GM18870 (cell line): ENCODE measurements around the gene COL4A1.

Source experiments
- ATAC-seq: cut with Tn5 transposase; IDR thresholded peaks from one replicate; pipeline ENCODE4 v1.9.1; 2021; ENCODE audit warnings: moderate library complexity; ENCODE audit not compliant: unreplicated experiment

The COL4A1 gene

DNA sequence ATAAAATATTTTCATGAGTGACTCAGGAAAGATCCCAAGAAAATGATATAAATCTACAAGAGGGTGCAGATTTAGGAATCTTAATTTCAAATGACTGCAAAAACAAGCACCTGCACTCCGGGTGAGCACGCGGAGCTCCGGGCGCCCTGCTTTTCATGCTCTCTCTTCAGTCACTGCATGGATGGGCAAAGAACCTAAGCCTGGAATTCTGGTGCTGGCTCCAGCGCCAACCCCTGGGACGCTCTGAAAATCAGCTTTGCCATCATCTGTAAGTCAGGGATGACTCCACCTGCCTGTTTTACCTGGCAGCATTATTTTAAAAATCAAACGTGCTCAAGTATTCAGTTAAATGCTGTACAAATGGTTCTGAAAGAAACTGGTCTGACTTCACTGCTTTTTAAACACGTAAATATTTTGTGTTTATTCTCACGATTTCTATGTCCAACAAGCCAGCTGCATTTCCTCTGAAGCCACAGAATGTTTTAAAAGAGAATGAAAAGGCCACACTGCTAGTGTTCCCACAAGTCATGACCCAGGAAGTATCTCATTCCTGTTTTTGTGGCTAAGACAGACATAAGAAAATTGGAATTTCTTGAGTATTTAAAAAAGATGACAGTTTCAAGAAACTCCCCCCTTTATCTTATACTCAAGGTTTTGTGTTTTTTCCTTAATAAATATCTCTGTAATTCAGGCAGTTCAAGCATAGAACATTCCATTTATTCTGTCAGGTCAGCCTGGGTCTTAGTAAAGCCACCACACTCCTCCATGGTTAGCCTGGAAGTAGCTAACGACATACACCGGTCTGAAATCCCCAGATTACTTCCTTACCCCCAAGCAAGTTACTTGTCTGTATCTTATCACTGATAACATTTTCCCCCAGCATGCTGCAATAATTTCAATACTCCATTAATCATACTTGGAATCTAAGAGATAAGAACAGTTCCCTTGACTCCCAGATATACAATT, 81.1 kb downstream of the COL4A1 start:
- ATAC-seq = no peak

DNA sequence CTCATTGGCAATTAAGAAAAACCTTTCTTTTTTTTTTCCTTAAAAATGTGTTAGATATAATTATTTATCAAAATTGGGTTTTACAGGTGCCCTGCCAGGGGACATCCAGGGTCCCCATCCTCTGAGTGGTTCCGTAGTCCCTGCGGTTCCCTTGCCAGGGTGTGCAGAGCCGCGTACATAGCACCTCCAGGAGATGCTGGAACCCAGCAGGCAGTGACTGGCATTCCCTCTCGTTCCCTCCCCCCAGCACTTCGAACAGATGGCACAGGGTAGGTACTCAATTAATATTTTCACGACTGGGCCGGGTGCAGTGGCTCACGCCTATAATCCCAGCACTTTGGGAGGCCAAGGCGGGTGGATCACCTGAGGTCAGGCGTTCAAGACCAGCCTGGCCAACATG, 82.0 kb downstream of the COL4A1 start:
- no peak for ATAC-seq

- ATAC-seq = no peak
Measured at GRCh38 chr13:110224519-110224918, 82.4 kb downstream of the COL4A1 start.

DNA sequence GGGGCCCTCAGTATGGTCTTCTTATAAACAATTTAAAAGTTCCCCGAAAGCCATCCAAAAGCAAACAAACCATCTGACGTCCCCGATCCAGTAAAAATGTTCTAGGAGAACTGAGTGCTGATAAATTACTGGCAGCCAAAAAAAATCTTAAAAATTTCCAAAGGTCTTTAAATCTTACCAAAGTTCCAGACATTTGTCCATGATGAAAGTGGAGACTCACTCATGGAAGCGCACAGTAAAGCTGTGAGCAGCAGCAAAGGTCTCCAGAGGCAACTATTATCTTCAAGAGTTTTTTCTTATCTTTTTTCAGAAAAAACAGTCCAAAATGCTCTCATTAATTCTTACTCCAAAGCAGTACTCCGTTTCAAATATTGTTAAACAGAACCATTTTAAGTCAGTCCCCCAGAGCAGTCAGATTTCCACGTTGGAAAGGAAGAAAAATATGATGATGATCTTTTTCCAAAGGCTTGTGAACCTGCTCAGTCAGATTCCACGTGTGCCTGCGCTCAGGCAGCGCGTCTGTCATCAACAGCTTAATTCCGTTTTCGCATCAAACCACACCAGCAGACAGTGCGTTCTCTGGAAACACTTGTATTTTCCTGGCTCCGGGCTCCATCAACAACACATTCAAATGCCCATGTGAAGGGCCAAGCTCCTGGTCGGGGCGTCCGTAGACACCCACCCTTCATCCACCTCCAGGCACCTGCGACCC, 85.4 kb downstream of the COL4A1 start:
- ATAC-seq = no peak

- ATAC-seq = no peak
Measured at GRCh38 chr13:110220471-110220870, 86.5 kb downstream of the COL4A1 start.

- no peak for ATAC-seq
Measured at GRCh38 chr13:110218581-110219201, 88.3 kb downstream of the COL4A1 start.

- no peak for ATAC-seq
Measured at GRCh38 chr13:110217811-110218210, 89.1 kb downstream of the COL4A1 start.

DNA sequence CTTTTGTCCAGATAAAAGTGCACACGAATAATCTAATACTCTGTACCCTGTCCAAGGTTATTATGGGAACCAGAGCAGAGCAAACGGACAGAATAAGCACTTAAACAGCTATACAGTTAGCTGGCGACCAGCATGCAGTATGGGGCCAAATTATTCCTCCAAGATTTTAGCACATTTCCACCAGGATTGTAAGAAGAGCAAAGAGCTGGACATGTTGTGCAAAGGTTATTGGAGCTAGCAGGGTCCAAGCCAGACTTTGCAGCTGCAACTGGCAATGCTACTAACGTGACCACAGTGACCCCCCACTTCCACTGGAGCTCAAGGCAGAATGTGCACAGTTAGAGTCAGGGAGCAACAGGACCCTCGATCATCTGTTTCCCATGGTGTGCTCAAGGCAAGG, 89.9 kb downstream of the COL4A1 start:
- ATAC-seq = no peak

- ATAC-seq = no peak
Measured at GRCh38 chr13:110216398-110217041, 90.4 kb downstream of the COL4A1 start.

GRCh38 chr13:110216006-110216397, 91.0 kb downstream of the COL4A1 start:
- no peak for ATAC-seq

- ATAC-seq = no peak
Measured at GRCh38 chr13:110215606-110216005, 91.4 kb downstream of the COL4A1 start.

- no peak for ATAC-seq
Measured at GRCh38 chr13:110214637-110215036, 92.3 kb downstream of the COL4A1 start.

DNA sequence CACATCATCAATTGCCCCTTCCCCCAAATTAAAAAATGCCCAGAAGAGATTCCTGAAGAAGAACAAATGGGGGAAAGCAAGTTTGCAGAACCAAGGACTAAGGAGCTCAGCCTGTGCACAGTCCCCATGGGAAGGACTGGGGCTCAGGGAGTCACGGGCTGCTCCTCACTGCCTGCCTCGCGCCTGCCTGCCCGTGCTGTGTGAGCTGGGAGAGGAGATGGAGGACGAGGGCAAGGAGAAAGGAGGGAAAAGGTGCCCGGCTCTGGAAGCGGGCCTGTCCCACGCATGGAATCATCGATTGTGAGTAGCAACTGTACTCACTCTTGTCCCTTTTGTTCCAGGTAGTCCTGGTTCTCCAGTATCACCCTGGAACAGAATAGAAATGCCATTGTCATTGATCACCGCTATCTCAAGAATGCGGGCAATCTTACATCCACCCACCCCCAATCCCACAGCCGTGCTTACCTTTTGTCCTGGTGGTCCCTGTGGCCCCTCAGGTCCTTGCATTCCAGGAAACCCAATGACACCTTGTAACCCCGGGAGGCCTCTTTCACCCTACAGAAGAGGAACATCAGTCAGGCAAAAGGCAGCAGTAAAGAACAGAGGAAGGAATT, 93.4 kb downstream of the COL4A1 start:
- ATAC-seq = no peak

GRCh38 chr13:110212529-110212928, 94.4 kb downstream of the COL4A1 start:
- no peak for ATAC-seq

DNA sequence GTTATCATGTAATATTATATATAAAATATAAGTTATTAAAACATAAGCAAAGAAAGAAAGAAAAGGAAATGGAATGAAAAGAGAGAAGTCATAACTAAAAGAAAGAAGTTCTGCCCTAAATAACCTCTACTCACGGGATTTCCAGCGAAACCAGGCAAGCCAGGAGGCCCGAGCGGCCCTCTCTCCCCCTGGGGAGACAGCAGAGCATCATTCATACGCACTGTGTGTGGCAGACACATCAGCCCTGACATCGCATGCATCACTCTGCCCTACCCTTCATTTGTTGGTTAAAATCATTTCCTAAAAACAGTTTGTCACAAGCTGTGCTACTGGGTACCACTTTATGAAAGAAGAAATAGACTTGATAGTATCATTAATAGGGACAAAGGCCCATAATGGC, 95.2 kb downstream of the COL4A1 start:
- no peak for ATAC-seq

DNA sequence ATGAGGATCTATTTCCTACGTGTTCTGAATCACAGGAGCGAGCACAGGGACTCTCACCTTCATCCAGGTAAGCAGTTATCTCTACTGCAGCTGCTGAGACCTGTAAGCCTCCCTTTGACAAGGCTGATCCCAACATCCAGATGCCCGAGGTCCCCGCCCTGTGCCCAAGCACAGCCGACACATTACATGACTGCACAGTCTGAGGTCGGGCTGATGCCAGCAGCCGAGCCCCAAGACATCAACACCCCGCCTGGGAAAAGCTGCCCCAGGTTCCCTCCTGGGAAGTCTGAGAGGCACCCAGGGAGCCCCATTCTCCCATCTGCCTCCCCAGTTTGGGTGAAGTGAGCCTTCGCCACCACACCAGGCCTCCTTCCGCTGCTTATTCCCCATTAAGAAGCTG, 95.9 kb downstream of the COL4A1 start:
- ATAC-seq = no peak

- ATAC-seq = no peak
Measured at GRCh38 chr13:110210604-110210985, 96.4 kb downstream of the COL4A1 start.

DNA sequence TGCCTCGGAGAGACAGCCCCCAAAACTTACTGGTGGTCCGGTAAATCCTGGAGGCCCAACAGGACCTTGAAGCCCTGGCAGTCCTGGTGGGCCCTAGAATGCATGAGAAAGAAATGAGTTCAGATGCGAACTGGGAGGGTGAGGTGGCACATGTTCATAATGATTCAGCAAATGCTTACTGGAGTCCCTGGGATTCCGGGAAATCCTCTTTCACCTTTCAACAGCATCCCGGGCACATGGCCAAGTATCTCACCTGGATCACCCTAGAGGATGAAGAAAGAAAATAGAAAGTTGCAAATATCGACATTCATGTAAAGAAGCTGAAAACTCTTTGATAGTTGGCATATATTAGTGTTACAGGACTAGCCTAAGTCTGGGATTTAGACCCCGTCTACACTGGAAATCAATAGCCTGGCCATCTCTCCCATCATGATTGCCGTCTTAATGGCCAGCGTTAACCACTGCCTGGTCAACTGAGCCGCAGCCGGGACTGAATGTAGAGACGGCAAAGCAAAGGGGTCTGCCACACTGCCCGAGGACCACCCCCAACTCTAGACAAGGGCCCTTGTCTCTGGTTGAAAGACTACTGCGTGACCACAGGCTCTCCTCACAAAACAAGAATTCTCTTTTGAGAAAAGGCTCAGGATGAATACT, 96.9 kb downstream of the COL4A1 start:
- no peak for ATAC-seq

- ATAC-seq = no peak
Measured at GRCh38 chr13:110208116-110208515, 98.8 kb downstream of the COL4A1 start.

DNA sequence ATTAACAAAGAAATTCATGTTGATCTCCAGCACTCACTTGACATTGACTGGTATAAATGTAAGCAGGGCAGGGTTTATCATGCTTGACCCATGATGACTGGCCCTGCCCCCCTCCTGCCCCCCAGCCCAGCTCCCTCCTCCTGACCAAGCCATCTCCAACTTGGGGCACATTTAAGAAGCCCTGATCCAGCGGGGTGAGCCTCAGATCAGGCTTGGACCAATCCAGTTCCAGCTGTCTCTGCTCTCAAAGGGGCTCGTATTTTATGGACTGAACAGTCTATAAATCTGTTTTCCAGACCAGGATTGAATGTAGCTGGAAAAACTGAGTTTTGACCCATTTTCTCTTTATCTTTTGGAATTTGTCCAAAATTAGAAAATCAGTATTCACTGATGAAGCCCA, 100.0 kb downstream of the COL4A1 start:
- no peak for ATAC-seq
